Measurements from ENCODE around the gene PARD3B.

The PARD3B gene

DNA sequence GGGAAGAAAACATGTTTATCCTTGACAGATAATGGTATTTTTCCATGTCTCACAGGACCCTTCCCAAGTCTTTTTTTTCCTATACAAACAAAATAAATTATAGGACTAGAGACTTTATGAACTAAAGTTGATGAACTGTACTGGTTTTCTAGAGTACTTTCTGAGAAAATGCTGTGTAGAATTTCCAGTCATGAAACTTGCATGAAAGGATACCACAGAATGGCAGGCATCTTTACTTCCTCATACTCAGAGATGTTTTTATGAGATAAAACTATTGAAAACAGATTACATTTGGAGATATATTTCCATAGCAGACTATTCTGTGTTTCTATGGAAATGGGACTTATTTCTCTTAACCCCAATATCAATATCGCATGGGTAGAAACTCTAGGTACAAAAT, 403.5 kb downstream of the PARD3B start:
- H3K4me1 ChIP-seq (ENCODE audit: insufficient read depth, poor library complexity, severe bottlenecking), result no peaks in the 10 kb centered on the region
- H3K27me3 ChIP-seq (ENCODE audit: insufficient read depth, poor library complexity, severe bottlenecking), result no peaks in the 10 kb centered on the region
- no peak overlapping the region for H3K27ac ChIP-seq (ENCODE audit: poor library complexity, severe bottlenecking)
- no peak overlapping the region for H3K4me3 ChIP-seq (ENCODE audit: severe bottlenecking)
- H3K9me3 ChIP-seq (ENCODE audit: severe bottlenecking), result no peaks in the 10 kb centered on the region
- ATAC-seq (ENCODE audit: low read depth) (no peak), DNase-seq (ENCODE audit: low spot score) (no peak)
- TF ChIP-seq, protein P1, sequence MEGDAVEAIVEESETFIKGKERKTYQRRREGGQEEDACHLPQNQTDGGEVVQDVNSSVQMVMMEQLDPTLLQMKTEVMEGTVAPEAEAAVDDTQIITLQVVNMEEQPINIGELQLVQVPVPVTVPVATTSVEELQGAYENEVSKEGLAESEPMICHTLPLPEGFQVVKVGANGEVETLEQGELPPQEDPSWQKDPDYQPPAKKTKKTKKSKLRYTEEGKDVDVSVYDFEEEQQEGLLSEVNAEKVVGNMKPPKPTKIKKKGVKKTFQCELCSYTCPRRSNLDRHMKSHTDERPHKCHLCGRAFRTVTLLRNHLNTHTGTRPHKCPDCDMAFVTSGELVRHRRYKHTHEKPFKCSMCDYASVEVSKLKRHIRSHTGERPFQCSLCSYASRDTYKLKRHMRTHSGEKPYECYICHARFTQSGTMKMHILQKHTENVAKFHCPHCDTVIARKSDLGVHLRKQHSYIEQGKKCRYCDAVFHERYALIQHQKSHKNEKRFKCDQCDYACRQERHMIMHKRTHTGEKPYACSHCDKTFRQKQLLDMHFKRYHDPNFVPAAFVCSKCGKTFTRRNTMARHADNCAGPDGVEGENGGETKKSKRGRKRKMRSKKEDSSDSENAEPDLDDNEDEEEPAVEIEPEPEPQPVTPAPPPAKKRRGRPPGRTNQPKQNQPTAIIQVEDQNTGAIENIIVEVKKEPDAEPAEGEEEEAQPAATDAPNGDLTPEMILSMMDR (IDR thresholded peaks at IDR 0.05; ENCODE audit: poor library complexity, severe bottlenecking), result no peak
- H3K36me3 ChIP-seq (ENCODE audit: low read depth), result no peaks in the 10 kb centered on the region

DNA sequence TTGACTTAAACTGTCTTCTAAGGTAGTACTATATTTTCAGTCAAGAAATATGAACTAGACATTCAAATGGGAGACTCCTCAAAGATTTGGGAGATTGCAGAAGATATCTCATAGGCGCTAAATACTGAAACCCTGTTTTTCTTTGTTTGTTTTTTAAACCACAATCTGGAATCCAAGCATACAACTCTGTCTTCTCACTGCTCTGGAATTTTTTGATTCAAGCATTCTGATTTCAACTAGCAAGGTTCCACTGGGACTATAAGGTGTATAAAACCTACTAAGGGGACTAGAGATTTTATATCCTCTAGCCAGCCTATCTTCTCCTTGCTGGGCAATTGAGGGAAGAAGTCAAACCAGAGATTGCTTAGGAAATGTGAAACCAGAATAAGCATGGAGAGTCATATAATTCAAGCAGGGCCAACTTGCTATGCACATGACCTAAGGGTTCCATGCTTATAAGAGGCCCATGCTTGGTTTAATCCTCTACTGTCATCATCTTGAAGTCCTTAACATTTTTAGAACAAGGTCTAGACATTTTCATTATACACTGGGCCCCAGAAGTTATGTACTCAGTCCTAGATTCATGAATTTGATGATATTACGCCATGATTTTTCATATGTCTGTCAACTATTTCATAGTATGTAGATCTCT, 405.5 kb downstream of the PARD3B start:
- no peak overlapping the region for H3K4me3 ChIP-seq (ENCODE audit: severe bottlenecking)
- H3K4me1 ChIP-seq (ENCODE audit: insufficient read depth, poor library complexity, severe bottlenecking), result no peaks in the 10 kb centered on the region
- DNase-seq (ENCODE audit: low spot score) (no peak), ATAC-seq (ENCODE audit: low read depth) (no peak)
- H3K36me3 ChIP-seq (ENCODE audit: low read depth), result no peaks in the 10 kb centered on the region
- H3K27me3 ChIP-seq (ENCODE audit: insufficient read depth, poor library complexity, severe bottlenecking), result no peaks in the 10 kb centered on the region
- TF ChIP-seq, protein P1 (IDR thresholded peaks at IDR 0.05; ENCODE audit: poor library complexity, severe bottlenecking), result no peak
- H3K27ac ChIP-seq (ENCODE audit: poor library complexity, severe bottlenecking), result no peak overlapping the region
- no peaks in the 10 kb centered on the region for H3K9me3 ChIP-seq (ENCODE audit: severe bottlenecking)

DNA sequence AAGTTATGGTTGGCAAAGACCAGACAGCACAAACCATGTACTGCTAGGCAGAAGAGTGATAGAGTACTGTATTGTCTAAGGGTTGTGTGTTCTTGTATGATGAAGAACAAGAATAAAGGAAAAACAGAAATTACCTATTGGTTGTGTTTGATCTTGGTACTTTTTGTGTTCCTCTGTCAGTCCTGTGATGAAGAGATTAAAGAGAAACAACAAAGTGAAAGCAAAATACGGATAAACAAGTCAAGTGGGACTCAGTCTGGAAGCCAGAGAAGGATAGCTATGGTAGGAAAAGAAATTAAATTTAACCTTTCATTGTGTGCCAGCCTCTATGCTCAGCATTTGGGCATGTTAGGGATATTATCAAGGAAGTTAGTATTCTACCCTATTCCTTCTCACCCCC, 413.1 kb downstream of the PARD3B start:
- Histone ChIP-seq H3K4me3 (ENCODE audit: severe bottlenecking) (no peak overlapping the region), H3K27me3 (ENCODE audit: insufficient read depth, poor library complexity, severe bottlenecking) (no peaks in the 10 kb centered on the region), H3K36me3 (ENCODE audit: low read depth) (no peaks in the 10 kb centered on the region), H3K9me3 (ENCODE audit: severe bottlenecking) (no peaks in the 10 kb centered on the region), H3K4me1 (ENCODE audit: insufficient read depth, poor library complexity, severe bottlenecking) (no peaks in the 10 kb centered on the region), H3K27ac (ENCODE audit: poor library complexity, severe bottlenecking) (no peak overlapping the region)
- DNase-seq (ENCODE audit: low spot score) (no peak), ATAC-seq (ENCODE audit: low read depth) (no peak)
- TF ChIP-seq, protein P1 (IDR thresholded peaks at IDR 0.05; ENCODE audit: poor library complexity, severe bottlenecking), result no peak

DNA sequence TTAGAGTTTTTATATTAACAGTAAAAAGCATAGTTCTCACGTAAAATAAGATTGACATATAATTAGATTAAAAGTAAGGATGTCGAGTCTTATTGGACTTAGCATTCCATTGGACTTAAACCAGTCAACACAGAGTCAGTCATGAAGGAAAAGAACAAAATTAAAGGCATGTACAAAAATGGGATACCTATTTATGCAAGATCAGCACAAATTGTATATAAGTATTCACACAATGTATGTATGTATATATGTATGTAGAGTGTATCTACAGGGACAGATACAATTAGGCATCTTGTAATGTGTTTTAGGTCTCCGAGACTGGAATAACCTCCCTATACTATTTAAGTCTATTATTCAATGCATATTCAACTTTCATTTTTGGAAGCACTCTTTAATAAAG, 419.1 kb downstream of the PARD3B start:
- TF ChIP-seq, protein P1 (IDR thresholded peaks at IDR 0.05; ENCODE audit: poor library complexity, severe bottlenecking), result no peak
- H3K27ac ChIP-seq (ENCODE audit: poor library complexity, severe bottlenecking), result no peak overlapping the region
- H3K4me1 ChIP-seq (ENCODE audit: insufficient read depth, poor library complexity, severe bottlenecking), result no peaks in the 10 kb centered on the region
- no peak for ATAC-seq (ENCODE audit: low read depth)
- no peaks in the 10 kb centered on the region for H3K27me3 ChIP-seq (ENCODE audit: insufficient read depth, poor library complexity, severe bottlenecking)
- no peak for DNase-seq (ENCODE audit: low spot score)
- H3K36me3 ChIP-seq (ENCODE audit: low read depth), result no peaks in the 10 kb centered on the region
- H3K4me3 ChIP-seq (ENCODE audit: severe bottlenecking), result no peak overlapping the region
- no peaks in the 10 kb centered on the region for H3K9me3 ChIP-seq (ENCODE audit: severe bottlenecking)

DNA sequence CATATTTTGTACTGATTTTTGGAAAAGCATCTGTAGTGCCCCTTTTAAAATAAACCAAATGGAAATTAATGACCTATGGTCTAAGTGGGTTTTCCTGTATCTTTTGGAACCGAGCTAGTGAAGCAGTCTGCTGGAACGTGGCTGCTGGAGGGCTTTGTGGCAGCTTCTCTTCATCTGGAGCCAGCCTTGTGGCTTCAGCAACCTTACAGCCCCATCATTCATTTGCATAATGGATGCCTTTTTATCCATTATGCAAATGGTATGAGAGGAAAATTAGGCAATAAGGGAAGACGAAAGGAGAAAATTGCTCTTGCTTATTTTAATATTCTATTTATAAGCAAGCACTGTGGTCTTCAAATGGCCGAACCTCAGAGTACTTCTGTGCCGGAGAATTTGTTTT, 421.0 kb downstream of the PARD3B start:
- TF ChIP-seq, protein P1 (IDR thresholded peaks at IDR 0.05; ENCODE audit: poor library complexity, severe bottlenecking), result no peak
- H3K4me1 ChIP-seq (ENCODE audit: insufficient read depth, poor library complexity, severe bottlenecking), result no peaks in the 10 kb centered on the region
- no peak overlapping the region for H3K27ac ChIP-seq (ENCODE audit: poor library complexity, severe bottlenecking)
- H3K9me3 ChIP-seq (ENCODE audit: severe bottlenecking), result no peaks in the 10 kb centered on the region
- ATAC-seq (ENCODE audit: low read depth) (no peak), DNase-seq (ENCODE audit: low spot score) (no peak)
- H3K4me3 ChIP-seq (ENCODE audit: severe bottlenecking), result no peak overlapping the region
- H3K36me3 ChIP-seq (ENCODE audit: low read depth), result no peaks in the 10 kb centered on the region
- no peaks in the 10 kb centered on the region for H3K27me3 ChIP-seq (ENCODE audit: insufficient read depth, poor library complexity, severe bottlenecking)
